NT2/D1 (cell line): Measurements from ENCODE around the gene ITGA7.

Experiments used
- SUZ12 ChIP-seq: IDR thresholded peaks from 2 replicates; pipeline ENCODE4 v1.6.1; 2011; ENCODE audit not compliant: insufficient read length, insufficient read depth; ENCODE audit errors: extremely low read depth
- YY1 ChIP-seq: IDR thresholded peaks from 2 replicates; pipeline ENCODE4 v1.6.1; 2011; ENCODE audit not compliant: insufficient read length, insufficient read depth
- ZNF274 ChIP-seq: IDR thresholded peaks from 2 replicates; pipeline ENCODE4 v1.6.1; 2011; ENCODE audit warnings: mild to moderate bottlenecking, low read depth, low read length

DNA sequence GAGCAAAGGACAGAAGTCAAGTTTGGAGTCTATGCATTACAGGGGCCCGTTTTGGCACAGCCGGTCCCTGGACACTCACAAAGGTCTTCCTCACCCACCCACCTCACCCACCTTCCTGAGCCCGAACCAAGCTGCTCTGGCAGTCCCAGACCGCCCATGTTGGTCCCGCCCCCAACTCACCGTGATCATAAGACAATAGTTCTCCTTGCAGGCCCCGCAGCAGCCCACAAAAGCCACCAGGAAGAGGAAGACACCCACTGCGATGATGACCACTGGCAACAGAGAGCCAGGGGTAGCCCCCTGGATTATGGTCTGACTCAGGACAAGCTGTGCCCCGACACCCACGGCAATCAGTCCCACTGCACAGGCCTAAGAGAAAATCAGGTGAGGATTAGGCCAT lies 19.3 kb upstream of the ITGA7 start:
- TF ChIP-seq YY1 (no peak), ZNF274 (no peak), SUZ12 (no peak)
